Measurements from ENCODE around the gene FXYD6. TPM values are rescaled to one million over a fixed set of nuclear protein-coding genes. Genes with fewer than 3 reads are reported as not detected.

The FXYD6 gene
- total RNA-seq, 1 experiment from 2014 or later: 1.0 TPM

- no peaks in the 10 kb centered on the region for H3K27me3 ChIP-seq (replicated peaks; ENCODE audit: control insufficient read depth, insufficient read depth, low read length)
- CTCF ChIA-PET: interaction anchor here (2.7 kb wide), 1 partner anchor 22 kb away, joined by 19 read pairs; no protein-coding TSS in a partner anchor
Observed at GRCh38 chr11:117924631-117925170, 48.2 kb upstream of the FXYD6 start.

GRCh38 chr11:117923773-117924172 lies 47.3 kb upstream of the FXYD6 start:
- Histone ChIP-seq H3K4me3 (ENCODE audit: low read depth, low read length) (no peak overlapping the region), H3K9me3 (no peaks in the 10 kb centered on the region), H3K36me3 (ENCODE audit: control insufficient read depth, insufficient read depth, low read length) (no peaks in the 10 kb centered on the region), H3K27me3 (replicated peaks; ENCODE audit: control insufficient read depth, insufficient read depth, low read length) (no peaks in the 10 kb centered on the region), H3K4me1 (peaks cover 5% of the 10 kb centered on the region)
- H3K27me3 Mint-ChIP-seq (ENCODE audit: insufficient read depth, unreplicated experiment): no peaks in the 10 kb centered on the region
- intact Hi-C loops (cut with micrococcal nuclease; ENCODE audit: unreplicated experiment): no loop called here
- ChIA-PET CTCF (interaction anchor here (0.5 to 2.7 kb wide), 6 partner anchors 16 to 500 kb away, joined by 3 to 19 read pairs (median 4); no protein-coding TSS in a partner anchor), POLR2A (no interaction called here)
- no peaks in the 10 kb centered on the region for H3K9me3 Mint-ChIP-seq (ENCODE audit: unreplicated experiment)
- no TSS peak for BruUV-seq (replicated peaks)
- H3K4me3 Mint-ChIP-seq (ENCODE audit: unreplicated experiment): no peak overlapping the region
- TF ChIP-seq CTCF (IDR thresholded peaks at IDR 0.05; ENCODE audit: insufficient read depth in 1 of 2, low read depth in 1 of 2, low read length in 1 of 2, severe bottlenecking in 1 of 2, unreplicated experiment in 1 of 2): no peak
- H3K27ac Mint-ChIP-seq (ENCODE audit: unreplicated experiment): no peak overlapping the region
- DNase-seq: no peak
- peaks cover 7% of the 10 kb centered on the region for H3K36me3 Mint-ChIP-seq (ENCODE audit: insufficient read depth, unreplicated experiment)
- H3K4me1 Mint-ChIP-seq (ENCODE audit: low read depth, unreplicated experiment): peaks cover 21% of the 10 kb centered on the region

More at GRCh38 chr11:117924631-117925170, 48.2 kb upstream of the FXYD6 start:
- Mint-ChIP-seq H3K27me3 (ENCODE audit: insufficient read depth, unreplicated experiment) (no peaks in the 10 kb centered on the region), H3K9me3 (ENCODE audit: unreplicated experiment) (no peaks in the 10 kb centered on the region), H3K36me3 (ENCODE audit: insufficient read depth, unreplicated experiment) (peaks cover 12% of the 10 kb centered on the region), H3K4me3 (ENCODE audit: unreplicated experiment) (no peak overlapping the region), H3K27ac (ENCODE audit: unreplicated experiment) (no peak overlapping the region), H3K4me1 (ENCODE audit: low read depth, unreplicated experiment) (peaks cover 28% of the 10 kb centered on the region)
- BruUV-seq (replicated peaks): no TSS peak
- peaks cover 12% of the 10 kb centered on the region for H3K4me1 ChIP-seq
- no peak for TF ChIP-seq CTCF (IDR thresholded peaks at IDR 0.05; ENCODE audit: insufficient read depth in 1 of 2, low read depth in 1 of 2, low read length in 1 of 2, severe bottlenecking in 1 of 2, unreplicated experiment in 1 of 2)
- no peaks in the 10 kb centered on the region for H3K36me3 ChIP-seq (ENCODE audit: control insufficient read depth, insufficient read depth, low read length)
- intact Hi-C loops (cut with micrococcal nuclease; ENCODE audit: unreplicated experiment): no loop called here
- POLR2A ChIA-PET: no interaction called here
- H3K4me3 ChIP-seq (ENCODE audit: low read depth, low read length): no peak overlapping the region
- no peaks in the 10 kb centered on the region for H3K9me3 ChIP-seq
- no peak for DNase-seq

GRCh38 chr11:117923275-117923674 lies 46.8 kb upstream of the FXYD6 start:
- Histone ChIP-seq H3K36me3 (ENCODE audit: control insufficient read depth, insufficient read depth, low read length) (no peaks in the 10 kb centered on the region), H3K9me3 (no peaks in the 10 kb centered on the region), H3K4me3 (ENCODE audit: low read depth, low read length) (no peak overlapping the region), H3K27me3 (replicated peaks; ENCODE audit: control insufficient read depth, insufficient read depth, low read length) (no peaks in the 10 kb centered on the region), H3K4me1 (peaks cover under 1% of the 10 kb centered on the region)
- CTCF ChIA-PET: interaction anchor here (0.5 to 2.7 kb wide), 5 partner anchors 16 to 499 kb away, joined by 3 to 19 read pairs (median 4); no protein-coding TSS in a partner anchor
- Mint-ChIP-seq H3K27ac (ENCODE audit: unreplicated experiment) (no peak overlapping the region), H3K4me1 (ENCODE audit: low read depth, unreplicated experiment) (peaks cover 16% of the 10 kb centered on the region), H3K36me3 (ENCODE audit: insufficient read depth, unreplicated experiment) (peaks cover 7% of the 10 kb centered on the region), H3K4me3 (ENCODE audit: unreplicated experiment) (no peak overlapping the region), H3K9me3 (ENCODE audit: unreplicated experiment) (no peaks in the 10 kb centered on the region), H3K27me3 (ENCODE audit: insufficient read depth, unreplicated experiment) (no peaks in the 10 kb centered on the region)
- POLR2A ChIA-PET: no interaction called here
- BruUV-seq (replicated peaks): no TSS peak
- intact Hi-C loops (cut with micrococcal nuclease; ENCODE audit: unreplicated experiment): no loop called here
- no peak for DNase-seq
- TF ChIP-seq CTCF (IDR thresholded peaks at IDR 0.05; ENCODE audit: insufficient read depth in 1 of 2, low read depth in 1 of 2, low read length in 1 of 2, severe bottlenecking in 1 of 2, unreplicated experiment in 1 of 2): no peak

Measured in Caco-2 (cell line).